Kidney tubule cell (primary cell): ENCODE results near the gene NT5DC1.
A peak's percentile ranks its signal among the peaks of the same experiment; 100 is the strongest.

Source experiments
- DNase-seq: peaks from one replicate; pipeline ENCODE4 v3.0.0-alpha.2; 2018; ENCODE audit warnings: low spot score

Gene NT5DC1

GRCh38 chr6:116136933-116137340, 36.3 kb downstream of the NT5DC1 start:
- DNase-seq, result no peak

- DNase-seq, result no peak
Observed at GRCh38 chr6:116139917-116140316, 39.3 kb downstream of the NT5DC1 start.

DNA sequence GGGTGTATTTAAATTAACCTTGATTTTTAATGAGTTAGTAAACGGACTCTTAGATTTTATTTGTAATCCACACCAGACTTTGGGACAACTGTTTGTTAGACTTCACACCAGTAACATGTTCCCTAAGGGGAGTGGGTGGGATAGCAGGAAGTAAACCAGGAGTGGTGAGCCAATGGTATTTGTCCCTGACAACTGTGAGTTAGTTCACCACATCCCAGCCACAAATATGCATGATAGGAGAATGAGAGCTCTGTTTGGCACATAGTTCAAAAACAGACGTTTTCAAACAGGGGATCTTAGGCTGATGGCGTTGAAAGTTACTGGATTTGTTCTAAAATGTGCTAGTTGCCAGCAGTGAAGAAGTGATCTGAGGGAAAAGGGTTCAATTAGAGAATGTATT, 44.0 kb downstream of the NT5DC1 start:
- DNase-seq, result peak; percentile 64

GRCh38 chr6:116145803-116146675, 45.4 kb downstream of the NT5DC1 start:
- no peak for DNase-seq

DNA sequence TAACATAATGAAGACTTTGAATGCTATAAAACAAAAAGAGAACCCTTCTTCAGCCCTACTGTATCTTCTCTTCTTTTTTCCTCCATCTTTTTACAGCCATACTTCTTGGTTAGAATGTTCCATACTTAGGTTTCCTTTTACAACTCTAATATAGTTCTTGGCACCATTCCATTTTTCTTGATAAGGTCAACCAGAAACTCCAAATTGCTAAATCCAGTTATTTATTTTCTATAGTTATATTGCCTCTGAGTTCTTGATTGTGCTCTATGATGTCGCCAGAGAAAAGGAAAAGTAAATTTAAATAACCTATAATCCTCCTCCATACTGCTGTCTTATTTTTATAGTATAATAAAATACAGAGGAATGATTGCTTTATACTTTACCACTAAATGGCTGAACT, 52.0 kb downstream of the NT5DC1 start:
- no peak for DNase-seq

GRCh38 chr6:116154887-116155286, 54.2 kb downstream of the NT5DC1 start:
- DNase-seq, result no peak

DNA sequence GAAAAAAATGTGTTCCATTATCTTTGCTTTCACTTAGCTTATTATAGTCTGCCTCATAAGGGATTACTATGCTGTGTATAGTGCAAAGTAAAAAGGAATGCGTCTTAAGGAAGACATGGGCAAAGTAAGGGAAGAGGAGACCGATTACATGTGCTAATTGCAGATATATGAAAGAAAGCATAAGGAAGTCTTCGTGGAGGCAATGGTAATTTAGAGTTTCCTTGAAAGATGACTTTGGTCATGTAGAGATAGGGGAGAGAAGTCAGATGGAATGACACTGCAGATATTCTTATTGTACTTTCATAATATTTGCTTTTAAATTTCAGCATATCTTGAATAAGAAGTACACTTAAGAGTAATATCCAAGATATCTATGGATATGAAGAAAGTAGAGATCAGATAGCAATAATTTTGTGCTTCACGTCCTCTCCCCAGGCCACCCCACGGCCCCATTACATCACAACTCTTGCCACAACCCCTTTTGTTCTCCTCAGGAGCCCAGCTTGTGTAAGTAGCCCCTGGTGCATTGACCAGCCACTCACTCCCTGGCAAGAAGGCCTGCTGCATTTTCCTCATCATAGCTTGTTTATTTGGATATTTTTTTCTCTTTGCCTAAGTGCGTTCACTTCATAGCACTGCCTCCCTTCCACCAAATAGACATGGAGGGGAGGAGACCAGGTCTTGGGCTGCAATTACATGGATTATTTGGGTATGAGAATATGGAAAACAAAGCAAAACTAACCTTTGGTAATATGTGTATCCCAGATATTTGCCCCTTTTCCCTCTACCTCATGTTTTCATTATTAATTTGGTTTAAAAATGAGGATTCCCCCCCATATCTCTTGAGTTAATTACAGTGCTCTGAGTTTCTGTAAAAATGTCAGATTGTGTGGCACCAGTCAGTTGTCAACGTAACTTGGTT, 56.0 kb downstream of the NT5DC1 start:
- no peak for DNase-seq

GRCh38 chr6:116157391-116157790, 56.7 kb downstream of the NT5DC1 start:
- no peak for DNase-seq

DNA sequence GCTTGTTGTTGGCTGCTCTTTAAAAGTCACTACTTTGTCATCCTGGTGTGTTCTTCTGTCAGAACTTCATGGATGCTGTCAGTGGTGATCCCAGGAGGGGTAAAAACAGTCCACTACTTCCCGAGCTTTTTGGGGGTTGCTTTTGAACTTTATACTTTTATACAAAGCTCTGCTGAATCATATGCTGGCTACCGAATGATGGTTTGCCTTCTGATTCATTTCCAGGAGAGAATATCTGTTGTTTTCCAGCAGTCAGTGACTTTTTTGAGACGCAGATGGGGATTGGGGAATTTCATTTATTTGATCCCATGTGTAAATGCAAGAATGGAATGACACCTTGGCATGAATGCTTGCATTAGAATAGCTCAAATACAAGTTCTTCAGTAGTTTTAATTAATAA, 58.0 kb downstream of the NT5DC1 start:
- peak; percentile 6 for DNase-seq

DNA sequence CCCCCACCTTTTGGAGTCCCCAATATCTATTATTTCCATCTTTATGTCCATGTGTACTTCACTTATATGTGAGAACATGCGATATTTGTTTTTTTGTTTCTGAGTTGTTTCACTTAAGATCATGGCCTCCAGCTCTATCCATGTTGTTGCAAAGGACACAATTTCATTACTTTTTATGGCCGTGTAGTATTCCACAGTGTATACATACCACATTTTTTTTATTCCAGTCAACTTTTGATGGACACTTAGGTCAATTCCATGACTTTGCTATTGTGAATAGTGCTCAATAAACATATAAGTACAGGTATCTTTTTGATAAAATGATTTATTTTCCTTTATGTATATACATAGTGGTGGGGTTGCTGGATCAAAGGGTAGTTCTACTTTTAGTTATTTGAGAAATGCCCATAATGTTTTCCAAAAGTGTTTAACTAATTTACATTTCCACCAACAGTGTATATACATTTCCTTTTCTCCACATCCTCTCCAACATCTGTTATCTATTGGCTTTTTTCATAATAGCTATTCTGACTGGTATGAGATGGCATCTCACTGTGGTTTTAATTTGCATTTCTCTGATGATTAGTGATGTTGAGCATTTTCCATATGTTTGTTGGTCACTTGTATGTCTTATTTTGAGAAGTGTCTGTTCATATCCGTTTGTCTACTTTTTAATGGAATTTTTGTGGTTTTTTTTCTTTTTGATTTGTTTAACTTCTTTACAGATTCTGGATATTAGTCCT, 59.3 kb downstream of the NT5DC1 start:
- no peak for DNase-seq

GRCh38 chr6:116165596-116165995, 64.9 kb downstream of the NT5DC1 start:
- no peak for DNase-seq

GRCh38 chr6:116166369-116166768, 65.7 kb downstream of the NT5DC1 start:
- DNase-seq, result no peak

DNA sequence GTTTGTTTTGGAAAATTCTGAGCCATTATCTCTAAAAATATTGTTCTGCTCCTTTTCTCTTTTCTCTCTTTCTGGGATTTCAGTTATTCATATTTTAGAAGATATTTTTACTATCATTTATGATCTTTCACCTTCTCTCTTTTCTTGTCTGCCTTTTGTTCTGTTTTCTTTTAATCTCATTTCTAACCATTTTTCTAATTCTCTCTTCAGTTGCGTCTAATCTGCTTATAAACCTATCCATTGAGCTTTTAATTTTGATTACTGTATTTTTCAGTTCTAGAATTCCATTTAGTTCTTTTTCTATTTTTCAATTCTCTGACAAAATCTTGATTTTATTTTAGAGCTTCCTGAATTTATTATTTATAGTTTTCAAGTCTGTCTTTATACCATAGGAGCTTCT, 67.5 kb downstream of the NT5DC1 start:
- DNase-seq, result no peak

- no peak for DNase-seq
Observed at GRCh38 chr6:116169880-116170279, 69.2 kb downstream of the NT5DC1 start.

DNA sequence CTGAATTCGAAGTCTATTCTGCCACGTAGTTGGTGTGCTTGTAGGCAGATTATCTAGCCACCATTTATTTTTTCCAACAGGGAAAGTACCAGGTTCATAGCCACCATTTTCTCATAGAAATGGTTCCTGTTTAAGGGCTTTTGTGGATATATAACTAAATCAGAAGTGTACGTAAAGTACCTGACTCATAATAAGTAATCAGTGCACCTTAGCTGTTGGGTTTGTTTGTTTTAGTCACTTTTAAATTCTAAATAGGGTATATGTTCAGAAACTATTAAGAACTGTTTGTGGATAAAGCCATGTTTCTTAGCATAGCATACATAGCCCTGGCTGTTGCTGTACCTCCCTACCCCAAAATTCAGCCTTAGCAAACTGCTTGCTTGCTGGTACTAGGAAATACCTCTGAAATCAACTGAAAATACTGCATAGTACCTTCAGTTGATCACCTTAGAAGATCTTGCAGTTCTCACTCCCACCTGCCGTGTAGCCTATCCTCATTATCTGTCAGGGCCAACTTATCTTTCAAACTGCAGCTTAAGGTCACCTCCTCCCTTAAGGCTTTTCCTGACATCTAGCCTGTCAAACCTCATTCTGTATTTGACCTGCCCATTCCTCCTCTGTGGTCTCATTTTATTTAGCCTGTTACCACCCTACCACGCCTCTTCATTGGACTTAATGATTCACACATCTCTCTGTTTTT, 69.9 kb downstream of the NT5DC1 start:
- no peak for DNase-seq

DNA sequence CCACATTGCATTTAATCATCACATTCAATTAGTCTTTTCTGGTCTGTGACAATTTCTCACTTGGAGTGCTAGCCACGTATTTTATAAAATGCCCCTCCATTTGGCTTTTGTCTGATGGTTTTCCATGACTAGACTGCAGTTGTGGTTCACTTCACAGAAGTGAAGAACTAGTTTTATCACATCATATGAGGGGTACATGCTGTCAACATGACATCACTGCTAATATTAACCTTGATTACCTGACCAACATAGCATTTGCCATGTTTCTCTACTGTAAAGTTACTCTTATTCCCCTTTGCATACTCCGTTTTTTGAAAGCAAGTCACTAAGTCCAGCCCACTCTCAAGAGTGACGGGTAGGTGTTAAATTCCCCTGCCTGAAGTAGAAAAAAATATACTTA, 73.3 kb downstream of the NT5DC1 start:
- DNase-seq, result no peak

GRCh38 chr6:116175344-116175743, 74.7 kb downstream of the NT5DC1 start:
- DNase-seq, result no peak

DNA sequence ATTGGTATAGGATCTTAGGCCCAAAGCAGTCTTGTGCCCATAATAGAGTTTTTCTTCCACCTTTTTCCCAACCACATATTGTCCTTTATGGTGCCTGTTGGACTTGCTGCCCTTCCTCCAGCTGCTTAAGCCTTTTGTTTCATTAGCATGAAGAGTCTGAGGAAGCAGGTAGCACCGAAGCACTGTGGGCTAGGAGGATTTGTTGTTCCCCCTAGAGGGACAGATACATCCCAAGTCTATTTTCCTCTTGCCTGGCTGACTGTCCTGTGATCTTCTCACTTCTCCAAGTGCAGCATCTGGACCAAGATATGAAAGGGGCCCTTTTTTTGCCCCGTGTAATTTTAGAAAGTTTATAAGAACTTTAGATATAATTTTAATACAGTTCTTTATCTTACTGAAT, 75.9 kb downstream of the NT5DC1 start:
- DNase-seq, result no peak

- no peak for DNase-seq
Observed at GRCh38 chr6:116180375-116180774, 79.7 kb downstream of the NT5DC1 start.

DNA sequence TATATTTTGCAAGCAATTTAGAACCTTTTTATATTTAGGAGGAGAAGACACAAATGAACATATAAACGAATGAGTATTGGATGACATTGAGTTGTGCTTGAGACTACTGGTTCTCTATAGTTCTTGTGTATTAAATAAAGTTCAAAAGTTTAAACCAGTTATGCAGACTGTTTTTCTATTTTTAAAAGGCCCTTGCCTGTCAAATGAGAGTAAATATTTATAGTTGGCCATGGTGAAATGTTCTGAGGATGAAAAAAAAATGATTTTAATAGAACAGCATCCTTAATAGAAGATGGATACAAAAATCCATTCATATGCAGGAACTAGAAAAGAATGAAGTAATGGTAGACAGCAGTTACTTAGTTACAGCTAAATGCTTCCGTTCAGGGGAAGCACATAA, 88.8 kb downstream of the NT5DC1 start:
- DNase-seq, result no peak

DNA sequence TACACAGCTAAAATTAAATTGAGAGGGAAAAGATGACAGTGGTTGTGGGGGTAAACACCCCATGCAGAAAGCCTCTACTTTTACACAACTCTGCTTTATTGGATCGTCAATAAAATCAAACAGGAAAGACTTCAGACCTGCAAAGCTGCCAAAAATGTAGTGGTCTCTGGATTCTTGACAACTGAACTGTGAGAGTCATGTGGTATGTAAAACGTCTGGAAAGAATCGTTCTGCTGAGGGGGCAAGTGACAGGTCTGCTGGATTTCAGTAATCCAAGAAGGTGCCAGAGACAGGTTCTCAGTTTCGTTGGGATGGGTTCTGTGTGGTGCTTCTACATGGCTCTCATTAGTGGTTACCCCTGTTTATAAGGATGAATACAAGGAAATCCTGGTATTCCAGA, 89.9 kb downstream of the NT5DC1 start:
- DNase-seq, result peak; percentile 76

DNA sequence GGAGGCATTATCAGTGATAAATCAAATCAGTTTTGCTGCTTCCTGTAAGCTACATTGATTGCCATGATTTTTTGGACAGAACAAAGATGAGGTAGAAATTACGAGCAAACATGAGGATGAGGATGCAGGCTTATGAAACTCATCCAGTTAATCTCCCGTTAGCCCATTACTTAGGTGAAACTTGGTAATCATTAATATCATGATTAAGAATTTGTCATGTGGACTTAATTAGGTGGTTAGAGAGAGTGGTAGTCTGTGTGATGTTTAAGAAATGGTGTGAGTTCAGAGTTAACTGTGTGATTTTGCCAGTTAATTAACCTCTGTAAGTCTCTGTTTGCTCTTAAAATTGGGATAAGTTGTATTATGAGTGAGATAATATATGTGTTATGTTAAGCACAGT, 91.2 kb downstream of the NT5DC1 start:
- DNase-seq, result peak; percentile 57
